Neural progenitor cell (in vitro differentiated cells): ENCODE results near the gene TRIM15. TPM values are rescaled to one million over a fixed set of nuclear protein-coding genes. Genes with fewer than 3 reads are reported as not detected.

Experiments
- DNase-seq: peaks from one replicate; pipeline ENCODE4 v3.0.0-alpha.2; 2016; ENCODE audit warnings: low spot score
- H2AFZ ChIP-seq: fragments of 200-600 bp; sonication (generic); replicated peaks from 2 replicates; pipeline ENCODE4 v1.6.1; 2016; ENCODE audit warnings: antibody characterized with exemption
- H3F3A ChIP-seq: fragments of 200-600 bp; sonication (generic); 2 replicates; pipeline ENCODE4 v1.6.1; 2016; ENCODE audit warnings: antibody characterized with exemption, low read depth
- H3K27ac ChIP-seq: fragments of 200-600 bp; sonication (generic); 2 replicates; pipeline ENCODE4 v1.5.1; 2016; ENCODE audit warnings: mild to moderate bottlenecking
- H3K27me3 ChIP-seq: fragments of 200-600 bp; sonication (generic); 2 replicates; pipeline ENCODE4 v1.6.1; 2016; ENCODE audit warnings: mild to moderate bottlenecking, moderate library complexity
- H3K36me3 ChIP-seq: fragments of 200-600 bp; sonication (generic); 2 replicates; pipeline ENCODE4 v1.5.1; 2016
- H3K4me1 ChIP-seq: fragments of 200-600 bp; sonication (generic); 2 replicates; pipeline ENCODE4 v1.6.1; 2016; ENCODE audit warnings: mixed run types
- H3K4me2 ChIP-seq: fragments of 200-600 bp; sonication (generic); 2 replicates; pipeline ENCODE4 v1.6.1; 2016
- H3K4me3 ChIP-seq: fragments of 200-600 bp; sonication (generic); 2 replicates; pipeline ENCODE4 v1.5.1; 2016
- H3K79me2 ChIP-seq: fragments of 200-600 bp; sonication (generic); 2 replicates; pipeline ENCODE4 v1.6.1; 2016; ENCODE audit warnings: low read depth
- H3K9ac ChIP-seq: fragments of 200-600 bp; sonication (generic); 2 replicates; pipeline ENCODE4 v1.6.1; 2016
- H3K9me3 ChIP-seq: fragments of 200-600 bp; sonication (generic); 2 replicates; pipeline ENCODE4 v1.5.1; 2016; ENCODE audit warnings: low read depth
- H4K20me1 ChIP-seq: fragments of 200-600 bp; sonication (generic); 2 replicates; pipeline ENCODE4 v1.6.1; 2016; ENCODE audit warnings: low read depth
- H3K27ac Mint-ChIP-seq: 3 replicates; pipeline ENCODE4 v1.8.0; 2021; ENCODE audit warnings: mixed read lengths
- H3K27me3 Mint-ChIP-seq: 2 replicates; pipeline ENCODE4 v1.8.0; 2022; ENCODE audit warnings: low read depth, mild to moderate bottlenecking, inconsistent platforms, moderate library complexity, mixed read lengths; ENCODE audit not compliant: insufficient read depth
- H3K36me3 Mint-ChIP-seq: 3 replicates; pipeline ENCODE4 v1.8.0; 2021; ENCODE audit warnings: mixed read lengths
- H3K4me1 Mint-ChIP-seq: 3 replicates; pipeline ENCODE4 v1.8.0; 2021; ENCODE audit warnings: mixed read lengths
- H3K4me3 Mint-ChIP-seq: 3 replicates; pipeline ENCODE4 v1.8.0; 2021; ENCODE audit warnings: mild to moderate bottlenecking, moderate library complexity, mixed read lengths
- H3K9me3 Mint-ChIP-seq: 3 replicates; pipeline ENCODE4 v1.8.0; 2020; ENCODE audit warnings: mixed read lengths
- EZH2 ChIP-seq: fragments of 200-600 bp; sonication (generic); IDR thresholded peaks from 2 replicates; pipeline ENCODE4 v1.6.1; 2017; ENCODE audit warnings: antibody characterized with exemption, mild to moderate bottlenecking, moderate library complexity
- EZH2phosphoT487 ChIP-seq: fragments of 200-600 bp; sonication (generic); IDR thresholded peaks from 2 replicates; pipeline ENCODE4 v1.6.1; 2017; ENCODE audit warnings: antibody characterized with exemption
- total RNA-seq: library from RNA; depleted of rRNA; stranded (reverse); fragments of >200 nt; gene quantifications from 2 replicates; pipeline ENCODE4 v1.2.3, GENCODE V29; 2015; ENCODE audit warnings: low replicate concordance
- TF ChIP-seq, protein P1 (sequence below): fragments of 200-600 bp; sonication (generic); IDR thresholded peaks from 2 replicates; pipeline ENCODE4 v1.5.1; 2017; ENCODE audit warnings: antibody characterized with exemption, mild to moderate bottlenecking

Gene TRIM15
- total RNA-seq, 1 donor from 2014 or later, result not detected

DNA sequence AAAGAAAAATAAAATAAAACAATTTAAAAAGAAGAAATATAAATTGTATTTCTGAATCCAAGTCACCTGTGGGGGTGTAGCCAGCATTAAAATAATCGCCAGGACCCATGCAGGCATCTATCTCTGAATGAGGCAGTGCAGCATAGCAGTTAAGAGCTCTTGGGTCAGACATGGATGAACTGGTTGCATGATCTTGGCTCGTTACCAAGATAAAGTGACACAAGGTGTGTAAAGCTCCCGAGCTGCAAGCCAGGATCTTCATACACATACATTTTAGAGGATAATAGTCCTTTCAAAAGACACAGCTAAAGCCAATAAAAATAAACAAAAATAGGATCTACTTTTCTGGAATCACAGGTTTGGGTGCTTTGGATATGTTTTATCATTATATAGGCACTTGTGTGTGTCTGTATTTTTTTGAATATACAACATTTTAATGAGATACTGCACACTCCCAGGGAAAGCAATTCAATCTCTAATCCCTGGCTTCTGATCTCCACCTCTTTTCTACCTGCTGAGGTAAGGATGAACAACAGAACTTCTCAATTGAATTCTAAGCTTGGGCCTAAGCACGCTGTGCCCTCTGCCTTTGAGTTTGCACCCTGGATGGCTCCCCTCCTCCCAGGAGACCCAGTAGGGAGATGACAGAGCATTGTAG lies 11.2 kb upstream of the TRIM15 start:
- Mint-ChIP-seq H3K27ac (no peak overlapping the region), H3K36me3 (no peaks in the 10 kb centered on the region), H3K9me3 (no peaks in the 10 kb centered on the region), H3K4me3 (no peak overlapping the region), H3K27me3 (peaks cover 2% of the 10 kb centered on the region), H3K4me1 (no peaks in the 10 kb centered on the region)
- Histone ChIP-seq H3K36me3 (no peaks in the 10 kb centered on the region), H2AFZ (no peak overlapping the region), H3K4me1 (no peaks in the 10 kb centered on the region), H3K4me3 (no peak overlapping the region), H3K79me2 (no peaks in the 10 kb centered on the region), H3K4me2 (no peak overlapping the region), H3K27me3 (peaks cover 11% of the 10 kb centered on the region), H3K9ac (no peak overlapping the region), H3K9me3 (no peaks in the 10 kb centered on the region), H3K27ac (no peak overlapping the region), H3F3A (no peaks in the 10 kb centered on the region), H4K20me1 (no peaks in the 10 kb centered on the region)
- no peak for DNase-seq
- TF ChIP-seq EZH2, result no peak

DNA sequence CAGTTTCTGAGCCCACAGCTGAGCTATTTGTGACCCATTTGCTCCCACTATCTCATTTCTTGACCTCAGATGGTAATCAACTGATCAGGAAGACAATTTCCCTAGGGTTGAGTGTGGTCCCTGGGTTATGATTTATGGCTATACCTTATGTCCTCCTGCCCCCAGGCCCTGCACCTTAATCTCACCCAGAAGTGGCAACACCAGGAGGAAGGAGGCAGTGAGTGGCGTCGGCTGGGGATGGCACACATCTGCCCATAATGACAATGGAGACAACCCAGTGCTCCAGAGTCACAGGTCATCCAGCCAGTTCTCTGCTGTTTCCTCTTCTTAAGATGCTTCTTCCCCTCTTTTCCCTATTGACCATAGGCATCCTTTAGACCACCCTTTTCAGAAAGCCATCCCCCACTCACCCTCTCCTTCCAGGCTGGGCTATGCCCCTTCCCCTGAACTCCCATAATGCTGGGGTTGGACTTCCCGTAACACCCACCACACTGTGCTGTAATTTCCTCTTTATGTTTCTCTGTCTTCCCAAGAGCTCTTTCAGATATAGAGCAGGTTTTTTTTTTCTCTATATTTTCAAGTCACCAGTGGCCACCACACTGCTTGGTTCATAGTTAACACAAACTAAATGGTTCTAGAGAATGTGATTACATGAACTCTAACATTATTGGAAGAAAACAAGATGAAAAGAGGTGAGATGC lies 10.3 kb upstream of the TRIM15 start:
- Histone ChIP-seq H3K79me2 (no peaks in the 10 kb centered on the region), H3K9me3 (no peaks in the 10 kb centered on the region), H3K27ac (no peak overlapping the region), H3F3A (no peaks in the 10 kb centered on the region), H3K9ac (no peak overlapping the region), H3K4me3 (no peak overlapping the region), H4K20me1 (no peaks in the 10 kb centered on the region), H3K4me2 (no peak overlapping the region), H3K27me3 (peaks cover 15% of the 10 kb centered on the region), H3K4me1 (no peaks in the 10 kb centered on the region), H3K36me3 (no peaks in the 10 kb centered on the region), H2AFZ (no peak overlapping the region)
- DNase-seq, result no peak
- H3K36me3 Mint-ChIP-seq, result no peaks in the 10 kb centered on the region
- H3K4me3 Mint-ChIP-seq, result no peak overlapping the region
- H3K27me3 Mint-ChIP-seq, result peaks cover 2% of the 10 kb centered on the region
- TF ChIP-seq EZH2phosphoT487, result no peak
- no peak for TF ChIP-seq EZH2
- TF ChIP-seq, protein P1, sequence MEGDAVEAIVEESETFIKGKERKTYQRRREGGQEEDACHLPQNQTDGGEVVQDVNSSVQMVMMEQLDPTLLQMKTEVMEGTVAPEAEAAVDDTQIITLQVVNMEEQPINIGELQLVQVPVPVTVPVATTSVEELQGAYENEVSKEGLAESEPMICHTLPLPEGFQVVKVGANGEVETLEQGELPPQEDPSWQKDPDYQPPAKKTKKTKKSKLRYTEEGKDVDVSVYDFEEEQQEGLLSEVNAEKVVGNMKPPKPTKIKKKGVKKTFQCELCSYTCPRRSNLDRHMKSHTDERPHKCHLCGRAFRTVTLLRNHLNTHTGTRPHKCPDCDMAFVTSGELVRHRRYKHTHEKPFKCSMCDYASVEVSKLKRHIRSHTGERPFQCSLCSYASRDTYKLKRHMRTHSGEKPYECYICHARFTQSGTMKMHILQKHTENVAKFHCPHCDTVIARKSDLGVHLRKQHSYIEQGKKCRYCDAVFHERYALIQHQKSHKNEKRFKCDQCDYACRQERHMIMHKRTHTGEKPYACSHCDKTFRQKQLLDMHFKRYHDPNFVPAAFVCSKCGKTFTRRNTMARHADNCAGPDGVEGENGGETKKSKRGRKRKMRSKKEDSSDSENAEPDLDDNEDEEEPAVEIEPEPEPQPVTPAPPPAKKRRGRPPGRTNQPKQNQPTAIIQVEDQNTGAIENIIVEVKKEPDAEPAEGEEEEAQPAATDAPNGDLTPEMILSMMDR, result no peak
- H3K9me3 Mint-ChIP-seq, result no peaks in the 10 kb centered on the region
- no peaks in the 10 kb centered on the region for H3K4me1 Mint-ChIP-seq
- H3K27ac Mint-ChIP-seq, result no peak overlapping the region

DNA sequence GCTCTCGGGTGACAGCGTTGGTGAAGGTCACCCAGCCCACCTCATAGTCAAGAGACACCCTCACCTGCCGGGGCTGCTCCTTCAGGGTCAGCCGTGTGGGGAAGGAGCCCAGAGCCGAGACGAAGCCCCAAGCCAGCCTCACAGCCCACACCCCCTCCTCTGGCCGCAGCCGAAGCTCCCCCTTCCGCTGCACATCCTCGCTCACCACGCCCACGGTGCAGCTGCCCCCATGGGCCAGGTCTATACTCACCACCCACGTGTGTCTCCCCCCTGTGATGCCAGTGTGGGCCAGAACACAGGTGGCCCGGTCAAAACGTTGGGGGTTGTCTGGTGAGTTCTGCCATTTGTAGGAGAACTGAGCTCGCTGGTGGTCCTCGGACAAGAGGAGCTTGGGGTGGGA lies 9.3 kb upstream of the TRIM15 start:
- H3K27ac Mint-ChIP-seq, result no peak overlapping the region
- H3K4me1 Mint-ChIP-seq, result no peaks in the 10 kb centered on the region
- no peaks in the 10 kb centered on the region for H3K36me3 Mint-ChIP-seq
- H3K27me3 ChIP-seq, result peaks cover 25% of the 10 kb centered on the region
- H3K4me1 ChIP-seq, result no peaks in the 10 kb centered on the region
- H3K9me3 Mint-ChIP-seq, result no peaks in the 10 kb centered on the region
- no peaks in the 10 kb centered on the region for H4K20me1 ChIP-seq
- H3K4me2 ChIP-seq, result no peak overlapping the region
- H2AFZ ChIP-seq, result no peak overlapping the region
- no peak overlapping the region for H3K4me3 ChIP-seq
- no peaks in the 10 kb centered on the region for H3K36me3 ChIP-seq
- no peak overlapping the region for H3K27ac ChIP-seq
- no peaks in the 10 kb centered on the region for H3K9me3 ChIP-seq
- H3K9ac ChIP-seq, result no peak overlapping the region
- no peaks in the 10 kb centered on the region for H3F3A ChIP-seq
- no peaks in the 10 kb centered on the region for H3K79me2 ChIP-seq
- no peak overlapping the region for H3K4me3 Mint-ChIP-seq
- no peak for DNase-seq
- TF ChIP-seq, protein P1, result no peak
- TF ChIP-seq EZH2phosphoT487 (no peak), EZH2 (no peak)
- peaks cover 5% of the 10 kb centered on the region for H3K27me3 Mint-ChIP-seq
